Liver (tissue), 9 donors: ENCODE data around the gene ZNF584. TPM values are rescaled to one million over a fixed set of nuclear protein-coding genes. Genes with fewer than 3 reads are reported as not detected.

Source experiments
- DNase-seq: peaks from one replicate; pipeline ENCODE4 v3.0.0-alpha.2; 2017; ENCODE audit warnings: low spot score
- H3K27ac ChIP-seq, 2 donors: one replicate each; pipeline ENCODE4 v1.7.0; 2013; ENCODE audit warnings: inconsistent platforms in 2 of 2, low read length in 2 of 2, control low read depth in 1 of 2, low read depth in 1 of 2, mild to moderate bottlenecking in 1 of 2
- H3K27me3 ChIP-seq, 4 donors: one replicate each; pipeline versions ENCODE4 v1.6.1 to v1.7.0; 2013; ENCODE audit warnings: low read length in 3 of 4, inconsistent platforms in 1 of 4, mild to moderate bottlenecking in 1 of 4, moderate library complexity in 1 of 4; ENCODE audit not compliant: control insufficient read depth in 4 of 4, insufficient read depth in 4 of 4
- H3K36me3 ChIP-seq, 4 donors: one replicate each; pipeline versions ENCODE4 v1.6.1 to v1.7.0; 2013; ENCODE audit warnings: low read length in 3 of 4, mild to moderate bottlenecking in 3 of 4, low read depth in 1 of 4, moderate library complexity in 1 of 4; ENCODE audit not compliant: control insufficient read depth in 4 of 4, insufficient read depth in 3 of 4
- H3K4me1 ChIP-seq, 4 donors: one replicate each; pipeline versions ENCODE4 v1.6.1 to v1.7.0; 2013; ENCODE audit warnings: low read length in 3 of 4, mild to moderate bottlenecking in 3 of 4, moderate library complexity in 1 of 4; ENCODE audit not compliant: control insufficient read depth in 4 of 4, insufficient read depth in 4 of 4
- H3K4me3 ChIP-seq, 3 donors: one replicate each; pipeline versions ENCODE4 v1.6.1 to v1.7.0; 2013; ENCODE audit warnings: low read length in 3 of 3, control low read depth in 1 of 3, low read depth in 1 of 3, mild to moderate bottlenecking in 1 of 3
- H3K9ac ChIP-seq, 2 donors: one replicate each; pipeline ENCODE4 v1.7.0; 2013; ENCODE audit warnings: low read length in 2 of 2, mild to moderate bottlenecking in 2 of 2, moderate library complexity in 2 of 2, control low read depth in 1 of 2, low read depth in 1 of 2
- H3K9me3 ChIP-seq, 4 donors: one replicate each; pipeline versions ENCODE4 v1.6.1 to v1.7.0; 2013; ENCODE audit warnings: low read length in 3 of 4; ENCODE audit not compliant: control insufficient read depth in 4 of 4
- EGR1 ChIP-seq, 2 donors: IDR thresholded peaks; 2 replicates each; pipeline ENCODE4 v1.6.1; 2016 to 2018; ENCODE audit warnings: antibody characterized with exemption in 2 of 2, low read depth in 2 of 2
- FOXA1 ChIP-seq: IDR thresholded peaks from 2 replicates; pipeline ENCODE4 v1.6.1; 2016; ENCODE audit warnings: antibody characterized with exemption
- FOXA2 ChIP-seq: IDR thresholded peaks from 2 replicates; pipeline ENCODE4 v1.6.1; 2016; ENCODE audit warnings: antibody characterized with exemption
- GABPA ChIP-seq, 2 donors: IDR thresholded peaks in 1 of 2; conservative IDR thresholded peaks in 1 of 2; 2 replicates each; pipeline ENCODE4 v1.6.1; 2016; ENCODE audit warnings: antibody characterized with exemption in 2 of 2, mild to moderate bottlenecking in 1 of 2, moderate library complexity in 1 of 2
- HNF4A ChIP-seq, 2 donors: conservative IDR thresholded peaks; 2 replicates each; pipeline ENCODE4 v1.6.1; 2016; ENCODE audit warnings: antibody characterized with exemption in 2 of 2, mild to moderate bottlenecking in 2 of 2
- HNF4G ChIP-seq: IDR thresholded peaks from 2 replicates; pipeline ENCODE4 v1.6.1; 2016; ENCODE audit warnings: antibody characterized with exemption
- JUND ChIP-seq, 2 donors: IDR thresholded peaks; 2 replicates each; pipeline ENCODE4 v1.6.1; 2016; ENCODE audit warnings: antibody characterized with exemption in 2 of 2
- NR2F2 ChIP-seq: IDR thresholded peaks from 2 replicates; pipeline ENCODE4 v1.6.1; 2016; ENCODE audit warnings: antibody characterized with exemption
- RAD21 ChIP-seq, 2 donors: IDR thresholded peaks; 2 replicates each; pipeline ENCODE4 v1.6.1; 2016; ENCODE audit warnings: antibody characterized with exemption in 2 of 2, mild to moderate bottlenecking in 2 of 2
- REST ChIP-seq: IDR thresholded peaks from 2 replicates; pipeline ENCODE4 v1.6.1; 2016; ENCODE audit warnings: antibody characterized with exemption, mild to moderate bottlenecking
- RXRA ChIP-seq, 2 donors: IDR thresholded peaks; 2 replicates each; pipeline ENCODE4 v1.6.1; 2017 to 2018; ENCODE audit warnings: antibody characterized with exemption in 2 of 2, mild to moderate bottlenecking in 1 of 2
- SP1 ChIP-seq: IDR thresholded peaks from 2 replicates; pipeline ENCODE4 v1.6.1; 2018; ENCODE audit warnings: antibody characterized with exemption, mild to moderate bottlenecking
- TAF1 ChIP-seq: conservative IDR thresholded peaks from 2 replicates; pipeline ENCODE4 v1.6.1; 2016; ENCODE audit warnings: antibody characterized with exemption, mild to moderate bottlenecking
- YY1 ChIP-seq: IDR thresholded peaks from 2 replicates; pipeline ENCODE4 v1.6.1; 2016; ENCODE audit warnings: antibody characterized with exemption, mild to moderate bottlenecking
- WGBS: extraction: QIAGEN DNeasy Blood & Tissue Kit; methylation state at CpG from one replicate; pipeline ENCODE4 v1.1.7; 2013; 5-methylcytosine and 5-hydroxymethylcytosine counted together
- polyA plus RNA-seq, 2 donors: library from polyadenylated mRNA; stranded (reverse) in 1 of 2; unstranded in 1 of 2; fragments of 200-250 nt in 1 of 2; fragments of >200 nt in 1 of 2; fragmentation: Nextera tagmentation in 1 of 2; extraction: Ambion mirVana in 1 of 2; gene quantifications; one replicate each; pipeline versions ENCODE4 v1.2.1 to v1.2.3, GENCODE V29; 2013 to 2015
- total RNA-seq, 2 donors: library from RNA; depleted of rRNA; stranded (reverse); fragments of >200 nt; gene quantifications; one replicate each; pipeline ENCODE4 v1.2.3, GENCODE V29; 2014
- TF ChIP-seq, protein P1 (sequence below): fragments of 150-350 bp; IDR thresholded peaks from 2 replicates; pipeline ENCODE4 v1.5.1; 2017; ENCODE audit warnings: improper control_type of control experiment, low read depth, low read length; ENCODE audit not compliant: missing input control
- donor health status: healthy.
- donor health status: healthy.
- donor health status: healthy.
- donor health status: healthy.
- donor health status: healthy.

Gene ZNF584
- total and polyA plus RNA-seq, 4 donors = 3.6 to 12.6 (median 10.0) TPM

GRCh38 chr19:58361900-58362271 is 46.6 kb upstream of the ZNF584 start:
- H3K9me3 ChIP-seq = no peaks in the 10 kb centered on the region
- H3K9ac ChIP-seq = peak overlapping the region; percentile 66 to 86
- DNase-seq = no peak

DNA sequence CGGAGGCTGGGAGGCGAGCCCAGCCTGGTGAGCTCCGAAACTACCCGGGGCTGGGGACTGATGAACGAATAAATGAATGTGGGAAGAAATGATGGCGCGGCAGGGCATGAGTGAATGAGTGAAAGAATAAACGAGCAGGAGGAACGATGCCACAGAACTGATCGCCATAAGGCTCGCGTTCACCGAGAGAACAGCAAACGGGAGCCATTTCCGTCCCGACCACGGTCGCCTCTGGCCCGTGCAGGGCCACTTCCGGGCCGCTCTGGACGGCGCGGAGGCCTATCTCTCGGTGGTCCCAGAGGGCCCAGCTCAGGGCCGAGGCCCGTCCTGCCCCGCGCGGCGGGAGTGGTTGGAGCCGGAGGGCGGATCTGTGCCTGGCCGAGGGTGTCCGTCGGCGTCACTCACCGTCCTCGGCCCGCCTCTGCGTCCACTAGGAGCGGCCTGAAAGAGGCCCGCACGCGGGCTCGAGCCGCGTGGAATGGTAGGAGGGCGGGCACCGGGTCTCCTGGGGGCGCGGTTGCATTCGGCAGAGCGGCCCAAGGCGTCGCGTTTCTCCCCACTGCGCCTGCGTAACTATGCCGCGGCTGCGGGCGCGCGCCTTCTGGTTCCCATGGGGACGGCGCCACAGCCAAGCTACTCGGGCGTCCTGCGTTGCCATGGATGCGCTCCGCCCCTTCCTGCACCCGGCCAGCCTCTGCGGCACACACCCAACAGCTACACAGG is 46.0 kb upstream of the ZNF584 start, which contains the start of gene ZNF497:
Gene ZNF497, minus strand, starts transcription at position 480 of the 723 bp plus-strand sequence. CDS start 5,116 bp downstream, outside the sequence.
- Histone ChIP-seq H3K36me3 (no peaks in the 10 kb centered on the region), H3K4me3 (peak within 1 kb of the TSS; percentile 56 to 79 (median 78)), H3K27ac (peak within 1 kb of the TSS; percentile 88 to 91), H3K27me3 (no peaks in the 10 kb centered on the region), H3K9me3 (no peaks in the 10 kb centered on the region), H3K4me1 (peaks cover 3 to 11% (median 7%) of the 10 kb centered on the region in 4 donors), H3K9ac (peak within 1 kb of the TSS; percentile 66 to 86)
- WGBS = under 1% methylated on average over 74 of the region's 74 CpGs
- peak; percentile 97 for DNase-seq
- TF ChIP-seq TAF1 = peak; percentile 67
- TF ChIP-seq, protein P1, sequence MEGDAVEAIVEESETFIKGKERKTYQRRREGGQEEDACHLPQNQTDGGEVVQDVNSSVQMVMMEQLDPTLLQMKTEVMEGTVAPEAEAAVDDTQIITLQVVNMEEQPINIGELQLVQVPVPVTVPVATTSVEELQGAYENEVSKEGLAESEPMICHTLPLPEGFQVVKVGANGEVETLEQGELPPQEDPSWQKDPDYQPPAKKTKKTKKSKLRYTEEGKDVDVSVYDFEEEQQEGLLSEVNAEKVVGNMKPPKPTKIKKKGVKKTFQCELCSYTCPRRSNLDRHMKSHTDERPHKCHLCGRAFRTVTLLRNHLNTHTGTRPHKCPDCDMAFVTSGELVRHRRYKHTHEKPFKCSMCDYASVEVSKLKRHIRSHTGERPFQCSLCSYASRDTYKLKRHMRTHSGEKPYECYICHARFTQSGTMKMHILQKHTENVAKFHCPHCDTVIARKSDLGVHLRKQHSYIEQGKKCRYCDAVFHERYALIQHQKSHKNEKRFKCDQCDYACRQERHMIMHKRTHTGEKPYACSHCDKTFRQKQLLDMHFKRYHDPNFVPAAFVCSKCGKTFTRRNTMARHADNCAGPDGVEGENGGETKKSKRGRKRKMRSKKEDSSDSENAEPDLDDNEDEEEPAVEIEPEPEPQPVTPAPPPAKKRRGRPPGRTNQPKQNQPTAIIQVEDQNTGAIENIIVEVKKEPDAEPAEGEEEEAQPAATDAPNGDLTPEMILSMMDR = no peak
- peak; percentile 89 for TF ChIP-seq REST
- TF ChIP-seq YY1 = peak; percentile 95
- peak in 1 of 2 donors; percentile 45 for TF ChIP-seq RAD21 (IDR thresholded peaks at IDR 0.05)
- peak; percentile 49 for TF ChIP-seq SP1
- no peak for TF ChIP-seq RXRA (IDR thresholded peaks at IDR 0.05)
- TF ChIP-seq JUND (IDR thresholded peaks at IDR 0.05) = peak in 1 of 2 donors; percentile 9
- TF ChIP-seq HNF4A (conservative IDR thresholded peaks at IDR 0.05) = peak in 1 of 2 donors; percentile 2
- no peak for TF ChIP-seq HNF4G
- no peak for TF ChIP-seq NR2F2

More at GRCh38 chr19:58361900-58362271, 46.6 kb upstream of the ZNF584 start:
- Histone ChIP-seq H3K36me3 (no peaks in the 10 kb centered on the region), H3K27ac (peak overlapping the region; percentile 88 to 91), H3K4me3 (peak overlapping the region; percentile 56 to 79 (median 78)), H3K27me3 (no peaks in the 10 kb centered on the region), H3K4me1 (peaks cover 3 to 14% (median 7%) of the 10 kb centered on the region in 4 donors)
- WGBS = 7% methylated on average over 28 of the region's 28 CpGs
- TF ChIP-seq FOXA1 (no peak), NR2F2 (no peak), REST (no peak), HNF4G (no peak), HNF4A (conservative IDR thresholded peaks at IDR 0.05) (no peak), FOXA2 (no peak), GABPA (IDR thresholded peaks at IDR 0.05 in 1 of 2, conservative IDR thresholded peaks at IDR 0.05 in 1 of 2) (no peak), RXRA (IDR thresholded peaks at IDR 0.05) (no peak), EGR1 (IDR thresholded peaks at IDR 0.05; ENCODE audit: low read depth in 2 of 2) (no peak), TAF1 (no peak)
- TF ChIP-seq, protein P1 = no peak
